ENCODE data around the gene ENPP3. TPM values are rescaled to one million over a fixed set of nuclear protein-coding genes. Genes with fewer than 3 reads are reported as not detected.
"Not testable (repeated sequence)": the region's sequence is repeated elsewhere in the genome, so short reads cannot be mapped to it uniquely, and the experiment has no call there.

Gene ENPP3
- total RNA-seq, 1 donor from 2014 or later, result 0.11 TPM

DNA sequence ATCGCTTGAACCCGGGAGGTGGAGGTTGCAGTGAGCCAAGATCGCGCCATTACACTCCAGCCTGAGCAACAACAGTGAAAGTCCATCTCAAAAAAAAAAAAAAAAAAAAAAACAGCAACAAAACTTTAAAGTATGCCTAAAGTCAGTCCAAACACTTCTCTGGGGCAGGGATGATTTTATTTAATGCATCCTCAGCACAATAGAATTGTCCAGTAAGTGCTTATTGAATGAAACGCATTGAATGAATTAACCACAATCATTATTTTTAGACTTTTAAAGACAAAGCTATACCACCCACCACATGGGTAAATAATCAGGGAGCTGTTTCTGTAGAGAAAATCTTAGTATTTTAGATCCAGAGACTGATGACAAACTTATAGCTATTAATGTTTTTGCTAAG lies 90.4 kb downstream of the ENPP3 start:
- DNase-seq (no peak), ATAC-seq (ENCODE audit: poor library complexity) (no peak)
- intact Hi-C loops (cut with DNase I), result no loop called here

DNA sequence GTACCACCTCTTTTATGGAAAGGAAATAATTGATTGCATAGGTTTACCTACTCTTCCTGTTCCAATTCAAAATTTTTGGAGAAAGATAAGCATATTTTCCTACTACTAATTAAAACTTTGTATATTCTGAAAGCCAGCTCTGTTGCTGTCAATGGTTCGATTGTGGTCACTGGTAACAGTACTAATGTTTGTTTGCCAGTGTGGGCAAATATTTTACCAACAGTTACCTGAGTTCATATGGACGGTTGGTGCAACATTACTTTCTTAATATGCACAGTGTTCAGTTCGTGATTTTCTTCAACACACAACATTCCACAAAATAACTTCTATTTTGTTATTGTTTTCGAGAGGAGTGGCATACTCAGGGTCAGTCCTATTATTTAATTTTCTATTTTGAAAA lies 90.8 kb downstream of the ENPP3 start:
- ATAC-seq (ENCODE audit: poor library complexity) (no peak), DNase-seq (no peak)
- intact Hi-C loops (cut with DNase I), result no loop called here

DNA sequence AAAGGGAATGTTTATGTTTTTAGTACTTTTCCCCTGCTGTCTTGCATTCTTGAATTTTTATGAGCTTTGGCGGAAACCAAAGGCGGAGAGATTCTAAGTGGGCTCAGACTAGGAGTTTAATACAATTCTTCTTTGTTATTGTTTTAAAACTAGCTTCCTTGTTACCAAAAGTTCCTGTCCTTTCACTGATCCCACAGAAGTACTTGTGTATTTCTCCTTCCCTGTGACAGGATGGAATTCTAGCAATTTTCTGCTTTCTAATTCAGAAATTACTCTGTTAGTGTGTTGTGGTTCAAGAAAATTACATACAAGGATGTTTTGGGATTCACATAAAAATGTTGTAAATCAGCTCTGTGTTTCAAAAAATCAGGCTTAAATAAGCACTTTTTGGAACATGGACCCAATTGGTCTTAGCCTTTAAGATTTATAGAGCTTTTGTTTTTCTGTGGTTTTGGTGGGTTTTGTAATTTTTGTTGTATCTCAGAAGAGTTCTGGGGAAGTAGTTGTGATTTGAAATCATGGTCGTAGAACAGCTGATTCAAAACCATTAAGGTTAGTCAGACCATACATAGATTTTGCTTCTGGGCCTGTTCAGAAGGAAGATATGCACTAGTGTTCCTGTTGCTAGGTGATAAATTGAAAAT lies 91.3 kb downstream of the ENPP3 start:
- DNase-seq (no peak), ATAC-seq (ENCODE audit: poor library complexity) (no peak)
- intact Hi-C loops (cut with DNase I), result no loop called here

DNA sequence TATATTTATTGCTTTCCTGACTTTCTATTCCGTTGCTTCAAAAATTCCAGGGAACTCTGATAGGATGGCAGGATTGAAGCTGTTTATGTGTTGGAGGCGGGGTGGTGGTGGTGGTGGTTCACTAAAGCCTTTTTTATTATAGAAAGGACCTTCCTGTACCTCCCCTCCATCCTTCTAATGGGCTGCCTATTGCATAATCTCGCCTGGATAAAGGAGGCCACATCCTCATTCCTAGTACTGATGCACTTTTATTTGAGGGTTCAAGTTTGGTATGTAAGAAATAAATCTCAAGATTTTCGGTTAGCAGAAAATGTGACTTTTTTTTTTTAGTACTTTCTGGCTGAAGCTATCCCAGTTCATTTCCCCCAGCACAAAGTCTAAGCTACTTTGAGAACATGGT lies 92.4 kb downstream of the ENPP3 start:
- intact Hi-C loops (cut with DNase I), result no loop called here
- DNase-seq, result no peak
- no peak for ATAC-seq (ENCODE audit: poor library complexity)

DNA sequence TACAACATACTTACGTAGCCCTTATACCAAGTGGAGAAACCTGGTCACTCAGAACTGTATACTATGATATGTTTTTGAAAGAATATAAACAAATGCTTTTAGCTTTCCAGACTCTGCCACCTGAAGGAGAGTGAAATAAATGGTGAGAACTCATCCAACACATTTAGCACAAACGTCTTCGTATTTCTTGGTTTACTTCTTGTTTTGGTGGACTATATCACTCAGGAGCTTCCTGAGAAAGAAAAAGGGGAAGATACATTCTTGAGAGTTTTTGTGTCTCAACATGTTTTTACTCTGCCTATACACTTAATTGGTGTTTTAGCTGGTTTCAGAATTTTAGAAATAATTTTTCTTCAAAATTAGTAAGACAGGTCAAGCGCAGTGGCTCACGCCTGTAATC lies 93.2 kb downstream of the ENPP3 start:
- ATAC-seq (ENCODE audit: poor library complexity), result no peak

DNA sequence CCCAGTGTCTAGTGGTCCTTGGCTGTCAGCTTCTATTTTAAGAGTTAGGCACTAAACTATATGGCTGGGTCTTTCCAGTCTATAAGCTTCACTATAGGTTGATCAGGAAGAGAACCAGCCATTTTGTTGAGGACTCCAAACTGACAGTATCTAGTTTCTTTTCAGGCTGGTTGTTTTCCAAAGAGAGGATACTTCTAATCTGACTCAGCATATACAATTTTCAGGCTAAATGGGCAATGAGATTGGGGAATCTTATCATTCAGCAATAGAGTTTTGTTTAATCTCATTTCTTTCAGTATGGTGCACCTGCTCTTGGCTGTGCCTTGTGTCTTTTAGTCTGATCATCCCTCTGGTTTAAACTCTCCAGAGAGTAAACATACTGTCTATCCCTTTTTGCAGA lies 94.1 kb downstream of the ENPP3 start:
- no peak for DNase-seq
- intact Hi-C loops (cut with DNase I), result no loop called here
- no peak for ATAC-seq (ENCODE audit: poor library complexity)

More for the DNA sequence above, 93.2 kb downstream of the ENPP3 start:
- DNase-seq, result no peak
- intact Hi-C loops (cut with DNase I), result no loop called here

DNA sequence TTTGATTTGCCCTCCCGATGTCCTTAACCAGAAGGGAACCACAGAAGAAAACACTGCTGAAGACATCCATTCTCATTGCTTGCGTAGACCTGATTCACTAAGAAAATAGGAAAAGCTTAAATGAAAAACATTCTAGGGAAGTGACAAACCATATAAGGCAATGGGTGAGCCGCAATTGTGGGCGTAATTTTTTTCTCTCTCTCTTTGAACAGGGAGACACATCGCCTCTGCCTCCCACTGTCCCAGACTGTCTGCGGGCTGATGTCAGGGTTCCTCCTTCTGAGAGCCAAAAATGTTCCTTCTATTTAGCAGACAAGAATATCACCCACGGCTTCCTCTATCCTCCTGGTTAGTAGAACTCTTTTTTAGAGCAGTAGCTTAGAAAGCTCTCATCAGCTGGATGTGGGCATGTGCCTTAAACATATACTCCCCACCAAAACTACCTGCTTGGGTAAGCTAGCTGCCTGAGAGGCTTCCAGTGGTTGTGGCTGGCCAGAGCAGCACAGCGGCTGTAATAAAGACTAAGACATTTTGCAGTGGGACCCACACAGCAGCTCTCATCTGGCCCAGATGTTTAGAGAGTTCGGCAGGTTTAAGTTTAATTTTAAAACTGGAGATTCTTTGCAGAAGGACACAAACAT lies 96.4 kb downstream of the ENPP3 start:
- ATAC-seq (ENCODE audit: poor library complexity) (no peak), DNase-seq (no peak)
- intact Hi-C loops (cut with DNase I), result no loop called here

DNA sequence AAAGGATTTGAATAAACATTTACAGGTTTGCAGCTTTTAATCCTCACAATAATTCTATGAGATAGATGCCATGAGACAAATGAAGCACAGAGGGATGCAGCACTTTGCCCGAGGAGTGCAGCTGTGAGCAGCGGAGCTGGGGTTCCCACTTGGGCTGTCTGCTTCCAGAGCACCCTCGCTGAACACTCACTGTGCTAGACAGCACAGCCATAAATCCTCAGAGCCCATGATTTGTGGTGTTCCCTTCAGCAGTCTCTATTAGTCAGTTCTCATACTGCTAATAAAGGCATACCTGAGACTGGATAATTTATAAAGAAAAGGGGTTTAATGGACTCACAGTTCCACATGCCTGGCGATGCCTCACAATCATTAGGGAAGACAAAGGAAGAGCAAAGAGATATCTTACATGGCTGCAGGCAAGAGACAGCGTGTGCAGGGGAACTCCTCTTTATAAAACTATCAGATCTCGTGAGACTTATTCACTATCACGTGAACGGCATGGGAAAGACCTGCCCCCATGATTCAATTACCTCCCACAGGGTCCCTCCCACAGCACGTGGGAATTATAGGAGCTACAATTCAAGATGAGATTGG lies 99.0 kb downstream of the ENPP3 start:
- intact Hi-C loops (cut with DNase I), result no loop called here
- DNase-seq (no peak), ATAC-seq (ENCODE audit: poor library complexity) (no peak)

DNA sequence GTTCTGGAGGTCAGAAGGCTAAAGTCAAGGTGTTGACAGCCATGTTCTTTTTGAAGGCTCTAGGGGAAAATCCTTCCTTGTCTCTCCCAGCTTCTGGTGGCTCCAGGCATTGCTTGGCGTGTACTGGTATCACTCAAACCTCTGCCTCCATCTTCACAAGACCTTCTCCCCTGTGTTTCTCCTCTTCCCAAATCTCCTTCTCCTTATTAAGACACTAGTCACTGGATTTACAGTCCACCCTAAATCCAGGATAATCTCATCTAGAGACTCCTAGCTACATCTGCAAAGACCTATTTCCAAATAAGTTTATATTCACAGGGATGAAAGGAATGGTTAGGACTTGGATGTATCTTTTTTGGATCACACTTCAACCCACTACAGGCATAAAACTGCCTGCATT lies 99.7 kb downstream of the ENPP3 start:
- ATAC-seq (ENCODE audit: poor library complexity) (no peak), DNase-seq (no peak)
- intact Hi-C loops (cut with DNase I), result no loop called here

DNA sequence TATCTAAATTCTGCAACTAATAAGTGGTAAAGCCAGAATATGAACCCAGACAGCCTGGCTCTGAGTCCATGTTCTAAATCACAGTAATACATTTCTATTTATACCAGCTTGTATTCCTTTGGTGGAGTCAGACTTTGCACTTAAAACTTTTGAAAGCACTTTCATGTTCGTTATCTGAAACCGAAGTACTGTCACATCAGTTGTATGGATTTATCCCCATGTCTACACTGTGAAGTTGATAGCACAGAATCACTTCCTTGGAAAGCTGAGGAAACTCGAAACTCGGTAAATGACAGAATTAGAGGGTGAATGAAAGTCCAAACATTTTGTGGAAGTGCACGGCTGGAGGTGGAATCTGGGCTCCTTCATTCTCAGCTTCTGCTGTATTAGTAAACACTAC lies 102.0 kb downstream of the ENPP3 start:
- ATAC-seq (ENCODE audit: poor library complexity) (no peak), DNase-seq (no peak)
- intact Hi-C loops (cut with DNase I), result no loop called here

DNA sequence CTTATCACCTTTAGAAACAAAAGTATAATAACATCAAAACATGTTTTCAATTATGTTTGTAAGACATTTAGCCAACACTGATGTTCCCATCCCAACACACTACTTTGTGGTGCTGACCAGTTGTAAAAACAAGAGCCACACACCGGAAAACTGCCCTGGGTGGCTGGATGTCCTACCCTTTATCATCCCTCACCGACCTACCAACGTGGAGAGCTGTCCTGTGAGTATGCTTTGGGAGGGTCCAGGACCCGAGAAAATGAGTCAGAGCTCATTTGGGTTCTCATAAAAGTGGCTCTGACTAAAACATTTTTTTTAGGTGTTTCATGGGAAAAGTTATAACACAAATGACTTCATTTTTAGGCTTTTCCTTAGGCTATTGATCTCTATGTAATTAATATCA lies 103.1 kb downstream of the ENPP3 start:
- DNase-seq, result no peak
- no peak for ATAC-seq (ENCODE audit: poor library complexity)
- intact Hi-C loops (cut with DNase I), result no loop called here

DNA sequence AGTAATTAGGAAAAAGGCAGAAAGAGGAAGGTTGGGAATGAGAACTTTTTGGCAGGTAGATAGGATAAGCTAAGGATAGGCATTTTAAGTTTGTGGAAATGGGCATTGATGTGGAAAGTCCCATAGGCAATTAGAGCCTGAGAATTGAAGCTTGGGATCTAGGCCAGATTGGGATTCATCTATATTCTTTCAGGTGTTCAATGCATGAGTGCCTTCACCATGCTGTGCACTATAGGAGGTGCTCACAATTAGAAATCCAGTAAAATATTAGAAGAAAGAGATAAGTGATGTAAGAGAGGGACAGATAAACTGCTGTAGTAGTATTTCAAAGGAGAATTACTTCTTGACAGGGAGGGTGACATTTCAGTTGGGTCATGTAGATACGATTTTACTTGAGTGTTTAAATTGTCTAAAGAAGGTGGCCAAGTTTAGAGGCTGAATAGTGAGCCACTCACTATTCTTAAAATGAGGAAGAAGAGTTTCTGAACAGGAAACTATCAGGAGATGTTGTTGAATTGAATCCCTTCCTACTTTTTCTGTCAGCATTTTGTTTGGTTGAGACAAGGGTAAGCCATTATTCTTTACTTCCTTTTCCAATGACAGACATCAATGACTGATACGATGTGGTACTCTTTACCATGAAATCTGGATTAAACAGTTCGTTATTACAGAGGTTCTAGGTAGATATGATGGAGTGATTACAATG lies 104.7 kb downstream of the ENPP3 start:
- ATAC-seq (ENCODE audit: poor library complexity) (no peak), DNase-seq (no peak)
- intact Hi-C loops (cut with DNase I), result no loop called here

DNA sequence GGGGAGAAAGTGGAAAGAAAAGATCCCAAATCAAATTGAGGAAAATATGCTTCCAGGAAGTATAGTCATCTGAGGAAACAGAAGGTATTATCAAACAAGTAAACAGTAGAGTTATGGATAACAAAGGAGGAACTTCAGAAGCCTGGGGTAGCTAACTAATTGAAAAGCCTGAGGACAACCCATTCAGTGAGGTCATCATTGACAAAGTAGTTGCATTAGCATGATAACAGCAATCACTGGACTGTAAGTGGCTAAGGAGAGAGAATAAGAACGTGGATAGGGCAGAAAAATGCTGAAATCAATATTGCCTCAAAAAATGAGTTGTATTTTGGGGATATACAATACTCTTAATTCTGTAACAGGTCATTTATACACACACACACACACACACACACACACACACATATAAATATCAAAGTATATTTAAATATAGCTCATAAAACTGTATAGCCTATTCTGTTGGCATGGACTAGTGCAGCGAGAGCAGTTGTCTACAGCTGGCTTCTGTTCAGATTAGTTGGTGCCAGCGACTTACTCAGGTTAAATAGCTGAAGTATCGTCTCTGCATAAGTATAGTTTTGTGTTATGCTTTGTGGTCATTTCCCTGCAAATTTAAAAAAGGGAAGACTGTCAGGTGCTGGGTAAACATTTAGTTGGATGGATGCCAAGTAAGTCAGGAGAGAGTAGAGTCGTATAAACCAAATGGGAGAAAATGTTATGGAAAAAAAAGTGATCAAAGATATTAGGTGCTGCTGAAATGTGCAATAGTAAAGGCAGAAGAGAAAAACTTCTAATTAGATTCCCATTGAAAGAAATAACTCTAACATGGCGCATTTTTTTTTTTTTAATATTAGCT lies 107.6 kb downstream of the ENPP3 start:
- intact Hi-C loops (cut with DNase I), result no loop called here
- ATAC-seq (ENCODE audit: poor library complexity) (no peak), DNase-seq (no peak)

DNA sequence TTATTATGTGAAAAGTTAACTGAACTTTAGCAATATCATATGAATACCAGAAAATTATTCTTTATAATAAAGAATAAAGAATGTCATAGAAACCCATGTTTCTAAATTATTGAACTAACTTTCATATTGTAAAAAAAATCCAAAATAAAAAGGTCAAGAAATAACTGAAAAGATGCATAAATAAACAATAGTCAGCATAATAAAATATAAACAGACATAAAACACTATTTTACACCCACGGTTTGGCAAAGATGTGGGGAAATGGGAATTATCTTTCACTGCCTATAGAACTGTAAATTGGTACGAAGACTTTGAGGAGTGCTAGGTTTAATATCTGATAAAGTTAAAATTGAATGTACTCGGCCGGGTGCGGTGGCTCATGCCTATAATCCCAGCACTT lies 108.4 kb downstream of the ENPP3 start:
- ATAC-seq (ENCODE audit: poor library complexity), result no peak

DNA sequence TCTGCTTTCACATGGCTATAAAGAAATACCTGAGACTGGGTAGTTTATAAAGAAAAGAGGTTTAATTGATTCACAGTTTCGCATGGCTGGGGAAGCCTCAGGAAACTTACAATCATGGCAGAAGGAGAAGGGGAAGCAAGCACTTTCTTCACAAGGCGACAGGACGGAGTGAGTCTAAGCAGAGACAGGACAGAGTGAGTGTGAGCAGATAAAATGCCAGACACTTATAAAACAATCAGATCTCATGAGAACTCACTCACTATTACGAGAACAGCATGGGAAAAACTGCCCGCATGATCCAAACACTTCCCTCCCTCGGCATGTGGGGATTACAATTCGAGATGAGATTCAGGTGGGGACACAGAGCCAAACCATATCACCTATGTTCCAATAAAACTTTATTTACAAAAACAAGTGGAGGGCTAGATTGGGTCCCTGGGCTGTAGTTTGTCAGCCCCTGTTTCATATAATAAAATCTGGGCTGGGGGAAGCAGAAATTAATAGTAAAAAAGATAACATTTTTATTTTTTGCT lies 110.8 kb downstream of the ENPP3 start:
- intact Hi-C loops (cut with DNase I), result no loop called here
- ATAC-seq (ENCODE audit: poor library complexity), result no peak
- DNase-seq, result no peak

More for the DNA sequence above, 108.4 kb downstream of the ENPP3 start:
- no peak for DNase-seq
- intact Hi-C loops (cut with DNase I), result no loop called here

DNA sequence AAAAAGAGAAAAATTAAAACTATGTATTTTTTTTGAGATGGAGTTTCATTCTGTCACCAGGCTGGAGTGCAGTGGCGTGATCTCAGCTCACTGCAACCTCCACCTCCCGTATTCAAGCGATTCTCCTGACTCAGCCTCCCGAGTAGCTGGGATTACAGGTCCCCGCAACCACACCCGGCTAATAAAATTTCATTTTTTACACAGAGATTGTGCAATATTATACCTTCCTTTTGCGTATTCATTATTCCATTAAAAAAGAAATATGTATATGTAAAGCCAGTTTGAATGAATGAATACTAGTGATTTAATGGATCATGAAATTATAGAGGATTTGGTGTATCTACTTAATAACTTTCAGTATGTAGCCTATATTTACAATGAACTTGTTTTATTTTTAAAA lies 111.9 kb downstream of the ENPP3 start:
- no peak for ATAC-seq (ENCODE audit: poor library complexity)
- intact Hi-C loops (cut with DNase I), result no loop called here
- no peak for DNase-seq

DNA sequence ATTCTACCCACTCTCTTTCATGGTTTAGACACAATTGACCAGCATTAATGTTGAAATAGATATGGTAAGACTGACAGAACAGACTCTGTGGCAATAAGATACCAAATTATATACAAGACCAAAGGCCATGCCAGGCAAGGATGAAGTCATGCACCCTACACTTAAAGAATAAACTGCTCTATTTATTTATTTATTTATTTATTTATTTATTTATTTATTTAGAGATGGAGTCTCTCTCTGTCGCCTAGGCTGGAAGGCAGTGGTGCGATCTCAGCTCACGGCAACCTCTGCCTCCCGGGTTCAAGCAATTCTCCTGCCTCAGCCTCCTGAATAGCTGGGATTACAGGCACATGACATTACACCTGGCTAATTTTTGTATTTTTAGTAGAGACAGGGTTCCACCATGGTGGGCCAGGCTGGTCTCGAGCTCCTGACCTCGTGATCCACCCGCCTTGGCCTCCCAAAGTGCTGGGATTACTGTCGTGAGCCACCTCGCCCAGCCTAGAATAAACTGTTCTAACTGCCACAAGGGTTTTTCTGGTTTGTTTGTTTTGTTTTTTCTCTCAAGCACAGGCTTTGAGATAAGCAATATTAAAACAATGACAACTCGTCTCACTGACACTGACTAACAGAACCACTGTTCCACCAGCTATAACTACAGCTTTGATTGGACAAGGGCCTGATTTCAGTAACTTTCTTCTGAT lies 114.1 kb downstream of the ENPP3 start:
- intact Hi-C loops (cut with DNase I); ATAC-seq (ENCODE audit: poor library complexity); DNase-seq: not testable (repeated sequence)

DNA sequence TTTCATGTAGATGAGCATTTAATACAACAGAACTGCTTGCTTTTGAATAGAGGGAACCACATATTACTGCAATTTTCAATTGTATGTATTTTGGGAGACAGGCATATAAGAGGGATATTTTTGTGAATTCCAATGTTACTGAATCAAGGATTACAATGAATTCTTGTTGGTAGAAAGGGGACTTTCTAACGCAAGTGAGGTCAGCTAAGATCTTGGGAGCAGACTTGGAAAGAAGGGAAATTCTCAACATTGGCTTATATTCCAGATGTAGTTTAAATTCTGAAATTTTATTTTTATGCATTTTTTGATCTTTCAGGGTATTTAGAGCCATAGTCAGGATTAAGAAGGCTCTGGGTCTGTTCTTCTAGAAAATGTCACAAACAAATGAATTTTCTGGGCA lies 117.0 kb downstream of the ENPP3 start:
- DNase-seq (no peak), ATAC-seq (ENCODE audit: poor library complexity) (no peak)
- intact Hi-C loops (cut with DNase I), result no loop called here

Data from Right ventricle myocardium superior (tissue), 1 donor.